ENCODE data around the gene ARMC2.

- TF ChIP-seq CTCF (IDR thresholded peaks at IDR 0.05; ENCODE audit: insufficient read depth, low read length, poor library complexity, severe bottlenecking) (no peak), EZH2phosphoT487 (conservative IDR thresholded peaks at IDR 0.05; ENCODE audit: low read length) (no peak)
Measured at GRCh38 chr6:108873251-108873650, 25.0 kb downstream of the ARMC2 start.
